Raji (cell line): Measurements from ENCODE around the gene RAB11FIP4.

ENCODE experiments used
- POLR2A ChIP-seq: IDR thresholded peaks from 2 replicates; pipeline ENCODE4 v1.6.1; 2011; ENCODE audit warnings: low read depth, low read length, control low read depth; ENCODE audit not compliant: insufficient read depth

RAB11FIP4 gene

GRCh38 chr17:31479524-31479923 is 88.0 kb downstream of the RAB11FIP4 start:
- TF ChIP-seq POLR2A = no peak

- TF ChIP-seq POLR2A = no peak
Measured at GRCh38 chr17:31480067-31480466, 88.6 kb downstream of the RAB11FIP4 start.

DNA sequence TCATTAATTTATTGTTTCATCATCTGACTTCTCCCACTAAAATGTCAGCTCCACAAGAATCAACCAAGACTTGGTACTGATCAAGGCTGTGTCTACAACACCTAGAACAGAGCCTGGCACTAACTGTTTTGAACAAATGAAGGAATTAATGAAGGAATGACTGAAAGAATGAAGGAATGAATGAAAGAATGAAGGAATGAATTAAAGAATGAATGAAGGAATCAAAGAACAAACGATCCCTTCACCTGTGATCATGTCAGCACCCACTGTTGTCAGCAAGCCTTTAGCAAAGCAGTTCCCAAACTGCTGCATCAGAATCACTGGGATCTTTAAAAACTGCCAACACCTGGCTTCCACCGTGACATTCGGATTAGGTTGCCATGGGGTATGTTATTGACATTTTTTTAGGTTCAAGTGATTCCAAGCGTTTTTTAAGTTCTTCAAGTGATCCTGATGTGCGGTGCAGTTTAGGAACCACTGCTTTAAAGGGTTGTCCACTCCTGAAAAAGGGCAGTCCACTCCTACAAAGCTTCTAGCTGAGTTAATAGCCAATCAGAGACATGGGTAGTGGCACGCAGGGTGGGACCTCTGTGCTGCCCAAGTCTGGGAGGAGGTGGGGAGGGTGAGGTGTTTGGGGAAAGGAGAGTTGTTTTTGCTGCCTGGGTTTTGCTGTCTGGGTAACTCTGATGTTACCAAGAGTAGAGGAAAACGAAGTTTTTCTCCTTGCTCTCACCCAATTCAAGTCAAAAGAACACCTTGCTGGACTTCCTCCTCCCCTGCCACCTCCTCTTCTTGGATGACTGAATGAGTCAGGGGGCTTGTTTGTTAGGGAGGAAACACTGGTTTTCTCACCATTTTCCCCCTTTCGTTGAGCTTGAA is 89.7 kb downstream of the RAB11FIP4 start:
- no peak for TF ChIP-seq POLR2A

DNA sequence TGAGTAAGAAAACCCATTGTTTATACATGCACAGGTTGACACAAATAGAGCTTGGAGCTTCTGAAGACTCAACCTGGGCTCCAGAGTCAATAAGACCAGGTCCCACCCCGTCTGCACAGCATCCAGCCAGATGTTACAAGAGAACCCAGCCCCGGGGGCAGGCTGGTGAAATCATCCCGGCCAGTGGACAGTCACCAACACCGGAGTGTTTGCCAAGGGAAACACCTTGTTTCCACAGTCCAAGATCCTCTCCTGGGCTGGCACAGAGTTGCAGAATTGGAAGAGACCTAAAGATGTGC is 90.3 kb downstream of the RAB11FIP4 start:
- TF ChIP-seq POLR2A = no peak

DNA sequence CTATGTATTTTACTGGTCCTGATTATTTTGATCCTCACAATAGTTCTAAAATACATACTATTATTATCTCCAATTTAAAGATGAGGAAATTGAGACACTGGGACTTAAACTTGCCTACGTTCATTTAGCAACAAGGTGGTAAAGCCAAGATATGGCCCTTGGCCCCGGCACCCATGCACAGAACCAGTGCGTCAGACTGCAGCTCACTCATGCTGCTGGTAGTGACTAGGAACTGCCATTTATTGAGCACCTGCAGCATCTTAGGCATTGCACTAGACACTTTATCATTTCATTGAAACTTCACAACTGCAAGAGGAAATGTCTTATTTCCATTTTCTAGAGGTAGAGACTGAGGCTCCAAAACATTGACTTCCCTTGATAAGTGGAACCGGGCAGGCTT is 93.3 kb downstream of the RAB11FIP4 start:
- TF ChIP-seq POLR2A = no peak

DNA sequence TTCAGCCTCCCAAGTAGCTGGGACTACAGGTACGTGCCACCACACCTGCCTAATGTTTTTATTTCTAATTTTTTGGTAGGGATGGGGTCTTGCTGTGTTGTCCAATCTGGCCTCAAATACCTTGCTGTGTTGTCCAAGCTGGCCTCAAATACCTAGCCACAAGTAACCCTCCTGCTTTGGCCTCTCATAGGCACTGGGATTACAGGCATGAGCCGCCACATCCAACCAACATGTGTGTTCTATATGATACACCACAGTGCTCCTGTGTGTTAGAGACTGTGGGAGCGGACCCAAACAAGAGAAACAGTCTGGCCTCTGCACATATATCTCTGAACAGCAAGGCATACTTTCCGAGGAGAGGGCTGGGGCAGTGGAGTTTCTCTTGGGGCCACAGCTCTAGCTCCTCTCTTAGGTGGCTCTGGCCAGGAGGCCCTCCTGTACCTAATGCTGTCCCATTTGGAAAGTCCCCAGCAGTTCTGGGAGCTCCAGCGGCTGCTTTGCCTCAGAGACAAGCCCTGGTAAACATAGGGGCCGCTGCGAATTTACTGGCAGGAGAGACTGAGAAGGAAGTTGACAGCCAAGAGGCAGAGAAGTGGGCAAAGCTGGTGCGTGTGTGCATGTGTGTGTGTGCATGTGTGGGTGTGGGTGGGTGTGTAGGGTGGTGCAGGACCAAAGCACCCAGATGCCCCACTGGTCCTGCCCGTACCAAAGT is 95.0 kb downstream of the RAB11FIP4 start:
- no peak for TF ChIP-seq POLR2A

DNA sequence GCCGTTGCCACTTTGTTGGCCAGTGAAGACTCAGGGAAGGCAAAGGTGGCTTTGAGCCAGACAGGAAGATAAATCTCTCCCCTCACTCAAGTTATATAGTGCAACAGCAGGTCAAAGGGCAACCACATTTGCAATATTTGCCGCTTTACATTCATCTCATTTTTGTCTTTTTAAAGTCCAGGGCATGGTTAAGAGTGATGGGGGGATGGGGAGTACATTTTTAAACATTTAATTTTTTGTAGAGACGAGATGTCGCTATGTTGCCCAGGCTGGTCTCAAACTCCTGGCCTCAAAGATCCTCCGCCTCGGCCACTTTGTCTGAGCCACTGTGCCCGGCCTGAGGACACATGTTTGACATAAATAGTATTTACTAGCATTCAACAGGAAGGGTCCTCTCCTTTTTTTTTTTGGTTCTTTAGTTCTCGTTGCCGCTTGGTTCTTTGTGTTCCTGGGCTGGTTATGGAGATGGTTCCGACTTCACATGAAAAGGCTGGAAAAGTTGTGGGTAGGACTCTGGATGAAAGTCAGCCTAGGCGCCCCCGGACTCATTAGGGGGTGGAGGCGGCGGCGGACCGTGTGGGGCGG is 95.7 kb downstream of the RAB11FIP4 start:
- no peak for TF ChIP-seq POLR2A

DNA sequence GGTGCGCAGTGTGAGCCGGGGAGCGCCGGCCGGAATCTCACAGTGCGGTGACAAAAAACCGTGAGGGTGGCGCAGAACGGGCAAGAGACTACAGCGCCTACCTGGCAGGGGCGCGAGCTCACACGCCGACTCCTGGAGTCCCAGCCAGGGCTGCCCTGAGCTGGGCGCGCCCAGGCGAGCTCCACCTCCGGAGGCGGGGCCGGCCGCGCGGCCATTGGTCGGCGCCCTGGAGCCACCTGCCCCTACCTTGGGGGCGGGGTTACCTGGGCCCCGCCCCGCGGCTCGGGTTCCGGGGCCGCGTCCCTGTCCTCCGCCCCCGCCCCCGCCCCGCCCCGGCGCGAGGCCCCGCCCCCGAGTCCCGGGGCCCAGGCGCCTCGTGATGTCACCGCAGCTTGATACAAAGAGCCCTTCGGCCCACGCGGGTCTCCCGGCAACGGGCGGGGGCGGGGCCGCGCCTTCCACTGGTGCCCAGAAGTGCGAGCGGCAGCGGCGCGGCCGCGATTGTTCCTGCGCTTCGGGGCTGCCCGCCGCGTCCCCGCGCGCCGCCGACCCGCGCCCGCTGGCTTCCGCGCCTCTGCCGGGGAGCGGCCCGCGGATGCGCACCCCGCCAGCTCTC is 96.3 kb downstream of the RAB11FIP4 start:
- TF ChIP-seq POLR2A = peak; percentile 95

DNA sequence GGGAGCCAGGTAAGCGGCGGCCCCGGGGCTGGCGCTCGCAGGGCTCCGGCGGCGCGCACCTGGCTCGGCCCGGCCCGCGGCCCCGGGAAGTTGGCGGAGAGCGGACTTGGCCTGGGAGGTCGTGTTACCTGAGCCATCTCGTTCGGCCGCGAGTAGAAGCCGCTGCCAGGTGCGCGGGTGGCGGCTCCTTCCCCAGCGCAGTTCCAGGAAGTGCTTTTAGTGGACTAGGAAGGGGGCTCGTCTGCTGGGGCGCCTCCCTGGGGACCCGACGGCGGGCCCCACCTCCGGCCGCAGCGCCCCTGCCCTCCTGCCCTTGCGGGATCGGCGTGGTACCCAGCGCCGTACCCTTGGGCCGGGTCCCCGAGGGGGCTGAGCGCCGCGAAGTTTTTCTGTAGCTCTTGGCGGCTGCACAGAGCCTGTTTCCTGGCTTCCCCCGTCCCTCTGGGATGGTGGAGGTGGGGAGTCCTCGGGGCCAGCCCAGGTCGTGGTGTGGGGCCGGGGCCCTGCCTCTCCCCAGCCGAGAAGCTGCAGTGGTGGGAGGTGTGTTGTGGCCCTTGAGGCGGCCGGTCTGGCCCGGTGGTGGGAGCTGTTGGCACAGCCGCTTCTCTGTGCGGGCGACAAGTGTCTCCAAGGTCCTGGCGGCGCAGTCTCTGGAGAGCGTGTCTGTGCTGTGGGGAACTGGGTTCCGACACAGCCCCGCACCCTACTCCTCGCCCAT is 96.9 kb downstream of the RAB11FIP4 start:
- TF ChIP-seq POLR2A = no peak

DNA sequence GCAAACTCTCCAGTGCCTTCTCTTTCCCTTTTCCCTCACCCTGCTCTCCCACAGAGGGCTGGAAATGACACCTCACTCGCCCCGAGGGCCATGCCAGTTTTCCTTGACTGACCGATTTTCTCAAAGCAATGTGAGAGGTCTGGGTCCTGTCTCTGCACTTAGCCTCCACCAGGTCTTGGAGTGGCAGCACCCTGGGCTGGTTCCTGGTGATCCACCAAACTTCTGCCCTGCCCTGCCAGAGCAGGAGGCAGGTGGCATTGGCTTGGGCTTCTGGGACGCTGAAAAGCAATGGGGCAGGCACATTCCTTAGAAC is 97.5 kb downstream of the RAB11FIP4 start:
- TF ChIP-seq POLR2A = no peak

GRCh38 chr17:31489295-31490018 is 98.0 kb downstream of the RAB11FIP4 start:
- no peak for TF ChIP-seq POLR2A

- no peak for TF ChIP-seq POLR2A
Measured at GRCh38 chr17:31490019-31490650, 98.7 kb downstream of the RAB11FIP4 start.

- no peak for TF ChIP-seq POLR2A
Measured at GRCh38 chr17:31490671-31491375, 99.3 kb downstream of the RAB11FIP4 start.

DNA sequence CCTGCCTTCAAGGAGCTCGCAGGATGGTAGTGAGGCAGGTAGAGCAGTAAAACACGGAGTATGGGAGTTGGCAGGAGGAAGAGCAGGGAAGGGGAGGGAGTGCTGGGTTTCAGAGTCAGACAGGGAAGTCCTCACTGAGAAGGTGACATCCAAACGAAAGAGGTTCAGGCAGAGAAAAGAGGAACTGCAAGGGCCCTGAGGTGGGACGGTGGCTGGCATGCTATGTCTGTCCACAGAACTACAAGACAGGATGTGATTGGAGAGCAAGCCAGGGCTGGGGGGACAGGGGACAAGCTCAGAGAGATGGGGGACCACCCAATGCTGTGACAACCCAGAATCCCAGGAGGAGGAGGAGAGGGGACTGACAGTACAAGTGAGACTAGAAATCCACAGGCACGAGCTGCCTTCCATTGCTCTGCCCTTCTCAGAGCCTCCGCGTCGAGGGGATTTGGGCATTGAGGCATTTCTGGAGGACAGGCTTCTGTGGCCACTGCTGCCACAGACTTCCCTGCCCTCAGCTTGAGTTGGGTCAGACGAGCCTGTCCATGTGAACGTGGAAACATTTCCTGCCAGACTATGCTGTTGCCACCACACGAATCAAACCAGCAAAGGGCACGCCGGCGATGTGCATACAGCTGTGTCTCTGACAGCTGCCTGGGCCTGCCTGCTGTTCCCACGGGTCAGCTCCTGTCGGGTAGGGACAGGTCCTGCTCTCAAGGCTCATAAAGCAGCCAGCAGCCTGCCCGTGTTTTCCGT is 100.1 kb downstream of the RAB11FIP4 start:
- no peak for TF ChIP-seq POLR2A
